GM13977 (cell line): Measurements from ENCODE around the gene ZWILCH.

ENCODE experiments used
- DNase-seq: peaks from one replicate; pipeline ENCODE4 v3.0.0; 2012; ENCODE audit warnings: low spot score
- in situ Hi-C: fragments of 300-500 bp; cut with MboI; formaldehyde crosslinking; loops from one replicate; pipeline ENCODE4 v1.12.0; 2022; ENCODE audit warnings: low sequenced_read_pairs, low pct_unique_long_range_greater_than_20kb, mixed read lengths, inconsistent platforms; ENCODE audit not compliant: unreplicated experiment
- TF ChIP-seq, protein P1 (sequence below): IDR thresholded peaks from 2 replicates; pipeline ENCODE4 v1.5.1; 2012; ENCODE audit warnings: mild to moderate bottlenecking, control low read depth; ENCODE audit not compliant: insufficient read depth; ENCODE audit errors: extremely low read depth, missing control alignments

The ZWILCH gene

DNA sequence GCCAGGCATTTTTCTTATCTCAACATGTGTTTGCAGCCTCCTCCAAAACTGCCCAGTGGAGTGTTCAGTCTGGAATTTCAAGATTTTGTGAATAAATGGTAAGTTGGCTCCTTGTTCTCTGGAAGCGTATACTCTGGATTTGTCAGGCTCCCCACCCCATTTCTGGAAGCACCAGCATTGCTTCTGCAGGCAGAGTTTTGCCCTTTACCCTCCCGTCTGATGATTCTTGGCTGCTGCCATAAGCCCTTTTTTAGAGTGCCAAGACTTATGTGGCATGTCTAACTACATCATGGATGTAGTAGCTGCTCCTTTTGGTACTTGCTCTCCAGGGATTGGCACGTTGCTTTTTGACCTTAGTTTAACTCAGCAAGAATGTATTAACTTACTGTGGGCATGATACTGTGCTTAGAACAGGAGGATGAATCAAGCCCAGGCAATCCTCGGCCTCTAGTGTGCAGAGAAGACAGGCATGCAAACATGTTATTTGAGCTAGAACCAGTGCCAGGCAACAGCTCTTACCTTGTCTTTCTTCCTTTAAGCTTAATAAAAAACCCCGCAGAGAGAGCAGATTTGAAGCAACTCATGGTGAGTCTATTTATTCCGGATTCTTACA, 15.8 kb upstream of the ZWILCH start:
- no peak for DNase-seq
- in situ Hi-C loops: no loop called here

DNA sequence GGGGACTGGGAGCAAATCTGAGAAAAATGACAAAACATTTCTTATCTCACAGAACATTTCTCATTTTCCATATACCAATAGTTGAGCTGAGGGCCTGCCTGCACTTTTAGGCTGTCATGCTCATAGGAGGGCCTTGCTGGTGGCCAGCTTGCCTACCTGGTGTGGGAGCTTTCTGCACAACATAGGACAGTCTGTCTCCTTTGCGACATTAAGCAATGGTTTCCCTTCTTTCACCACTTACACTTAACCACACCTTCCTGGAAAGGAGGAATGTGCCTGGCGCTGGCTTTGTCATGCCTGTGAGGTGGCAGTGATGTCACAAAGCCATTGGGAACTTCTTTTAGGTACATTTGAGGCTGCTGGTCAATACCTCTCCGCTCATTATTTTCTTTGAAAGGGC, 13.3 kb upstream of the ZWILCH start:
- TF ChIP-seq, protein P1, sequence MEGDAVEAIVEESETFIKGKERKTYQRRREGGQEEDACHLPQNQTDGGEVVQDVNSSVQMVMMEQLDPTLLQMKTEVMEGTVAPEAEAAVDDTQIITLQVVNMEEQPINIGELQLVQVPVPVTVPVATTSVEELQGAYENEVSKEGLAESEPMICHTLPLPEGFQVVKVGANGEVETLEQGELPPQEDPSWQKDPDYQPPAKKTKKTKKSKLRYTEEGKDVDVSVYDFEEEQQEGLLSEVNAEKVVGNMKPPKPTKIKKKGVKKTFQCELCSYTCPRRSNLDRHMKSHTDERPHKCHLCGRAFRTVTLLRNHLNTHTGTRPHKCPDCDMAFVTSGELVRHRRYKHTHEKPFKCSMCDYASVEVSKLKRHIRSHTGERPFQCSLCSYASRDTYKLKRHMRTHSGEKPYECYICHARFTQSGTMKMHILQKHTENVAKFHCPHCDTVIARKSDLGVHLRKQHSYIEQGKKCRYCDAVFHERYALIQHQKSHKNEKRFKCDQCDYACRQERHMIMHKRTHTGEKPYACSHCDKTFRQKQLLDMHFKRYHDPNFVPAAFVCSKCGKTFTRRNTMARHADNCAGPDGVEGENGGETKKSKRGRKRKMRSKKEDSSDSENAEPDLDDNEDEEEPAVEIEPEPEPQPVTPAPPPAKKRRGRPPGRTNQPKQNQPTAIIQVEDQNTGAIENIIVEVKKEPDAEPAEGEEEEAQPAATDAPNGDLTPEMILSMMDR: no peak
- in situ Hi-C loops: loop anchor here (10.0 kb wide), 1 partner anchor 107 kb away; the partner anchor contains the start of gene MAP2K1
- DNase-seq: no peak

More for the DNA sequence above, 15.8 kb upstream of the ZWILCH start:
- TF ChIP-seq, protein P1: no peak

DNA sequence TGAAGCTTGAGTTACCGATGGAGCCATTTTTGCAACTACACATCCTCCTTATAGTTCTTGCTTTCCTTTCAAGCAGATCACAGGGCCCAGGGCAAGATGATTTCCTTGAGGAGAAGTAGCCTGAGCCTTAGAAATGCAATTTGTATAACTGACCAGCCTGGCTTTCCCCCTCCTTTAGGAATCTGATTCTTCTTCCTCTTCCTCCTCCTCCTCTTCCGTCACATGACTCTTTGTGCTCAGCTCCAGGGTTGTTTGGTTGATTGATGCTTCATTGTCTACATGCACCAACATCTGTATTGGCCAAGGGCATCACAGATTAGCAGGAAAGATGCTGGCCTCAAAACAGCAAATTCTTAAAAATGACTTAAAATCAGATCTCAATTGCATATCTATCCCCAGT, 10.9 kb upstream of the ZWILCH start:
- TF ChIP-seq, protein P1: no peak
- DNase-seq: no peak

DNA sequence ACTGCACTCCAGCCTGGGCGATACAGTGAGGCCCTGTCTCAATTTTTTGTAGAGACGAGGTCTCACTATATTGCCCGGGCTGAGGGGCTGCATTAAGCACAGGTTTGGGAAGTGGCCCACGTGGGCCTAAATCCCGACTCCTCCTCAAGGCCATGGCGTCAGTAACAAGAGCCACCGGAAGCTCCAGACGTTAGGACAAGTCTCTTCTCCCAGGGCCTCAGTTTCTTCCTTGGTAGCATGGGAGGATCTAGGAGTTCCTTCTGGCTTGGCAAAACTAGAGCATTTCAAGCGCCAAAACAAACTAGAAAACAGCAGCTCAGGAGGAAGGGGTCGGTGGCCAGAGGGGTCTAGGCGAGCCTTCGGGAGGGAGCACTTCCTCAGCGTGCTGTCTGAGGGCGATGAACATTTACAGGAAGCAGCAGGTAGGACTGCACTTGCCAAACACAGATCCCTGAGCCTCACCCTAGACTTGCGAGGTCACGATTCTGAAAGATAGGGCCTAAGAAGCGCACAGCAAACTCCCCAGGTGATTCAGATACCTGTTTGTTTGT, 8.1 kb upstream of the ZWILCH start:
- no peak for DNase-seq
- TF ChIP-seq, protein P1: no peak
- in situ Hi-C loops: loop anchor here (10.0 kb wide), 1 partner anchor 112 kb away; the partner anchor contains the start of gene MAP2K1

More for the DNA sequence above, 10.9 kb upstream of the ZWILCH start:
- in situ Hi-C loops: loop anchor here (10.0 kb wide), 1 partner anchor 109 kb away; the partner anchor contains the start of gene MAP2K1

DNA sequence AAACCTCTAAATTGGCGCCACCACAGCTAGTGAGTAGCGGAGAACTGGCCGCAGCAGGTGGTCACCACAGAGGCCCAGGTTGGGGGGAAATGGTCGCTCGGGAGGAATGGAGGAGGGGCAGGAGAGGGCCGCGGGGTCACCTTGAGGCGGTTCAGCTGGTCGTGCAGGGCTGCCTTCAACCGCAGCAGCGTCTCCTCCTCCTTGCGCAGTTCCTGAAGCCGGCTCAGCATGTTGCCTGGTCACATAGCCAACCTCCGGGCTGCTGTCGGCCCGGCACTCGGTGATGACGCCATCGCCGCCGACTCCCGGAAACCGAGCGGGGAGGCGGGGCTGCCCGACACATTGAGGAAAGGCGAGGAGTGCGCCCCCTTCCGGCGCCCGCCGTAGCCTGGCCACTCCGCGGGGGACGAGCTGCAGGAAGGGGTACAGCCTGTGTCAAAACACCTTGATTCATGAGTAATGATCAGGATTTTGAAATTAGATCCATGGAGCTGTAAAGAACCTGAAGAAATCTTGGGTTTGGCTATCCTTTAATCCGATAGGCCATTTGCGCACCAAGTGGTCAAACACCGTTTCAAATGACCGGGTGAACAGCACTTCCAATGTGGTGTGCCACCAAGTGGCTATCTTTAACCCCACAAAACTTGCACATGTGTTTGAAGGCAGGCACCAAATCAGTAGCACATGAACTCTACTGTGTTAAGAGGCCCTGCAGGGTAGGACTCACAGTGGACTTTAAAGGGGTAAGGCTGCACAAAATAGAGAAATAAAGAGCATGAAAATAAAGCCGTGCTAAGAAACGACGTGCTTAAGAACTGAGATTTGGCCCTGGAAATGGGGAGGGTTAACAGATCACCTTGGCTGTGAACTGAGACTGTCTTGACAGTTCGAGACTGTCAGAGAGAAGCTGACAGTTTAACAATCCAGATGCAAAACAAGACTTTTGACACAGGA, 7.3 kb upstream of the ZWILCH start, which contains the start of gene SNAPC5:
Gene SNAPC5 (minus strand): TSS at position 261 of the 954 bp plus-strand sequence. CDS start 31 bp downstream, at position 230.
- TF ChIP-seq, protein P1: peak; percentile 91
- in situ Hi-C loops: loop anchor here (10.0 kb wide), 1 partner anchor 113 kb away; the partner anchor contains the start of gene MAP2K1
- peak; percentile 87 for DNase-seq
